Endodermal cell (in vitro differentiated cells): Measurements from ENCODE around the gene COL27A1. TPM values are rescaled to one million over a fixed set of nuclear protein-coding genes. Genes with fewer than 3 reads are reported as not detected.
"Not testable (repeated sequence)": the region's sequence is repeated elsewhere in the genome, so short reads cannot be mapped to it uniquely, and the experiment has no call there.

Experiments used
- DNase-seq: peaks from one replicate; pipeline ENCODE4 v3.0.0-alpha.2; 2017
- H3K27ac ChIP-seq: 2 replicates; pipeline ENCODE4 v1.5.1; 2013; ENCODE audit warnings: mild to moderate bottlenecking, low read depth, low read length, moderate library complexity
- H3K27me3 ChIP-seq: 2 replicates; pipeline ENCODE4 v1.6.1; 2013; ENCODE audit warnings: mild to moderate bottlenecking, low read length, moderate library complexity; ENCODE audit not compliant: insufficient read depth, control insufficient read depth, poor library complexity, severe bottlenecking
- H3K36me3 ChIP-seq: 2 replicates; pipeline ENCODE4 v1.7.0; 2013; ENCODE audit warnings: mild to moderate bottlenecking, low read length, moderate library complexity; ENCODE audit not compliant: control insufficient read depth, insufficient read depth
- H3K4me1 ChIP-seq: one replicate; pipeline ENCODE4 v1.7.0; 2013; ENCODE audit warnings: low read length; ENCODE audit not compliant: control insufficient read depth, insufficient read depth
- H3K4me3 ChIP-seq: 2 replicates; pipeline ENCODE4 v1.5.1; 2013; ENCODE audit warnings: mild to moderate bottlenecking, low read length, moderate library complexity
- H3K9ac ChIP-seq: 2 replicates; pipeline ENCODE4 v1.6.1; 2013; ENCODE audit warnings: mild to moderate bottlenecking, low read length, moderate library complexity; ENCODE audit not compliant: poor library complexity, severe bottlenecking; ENCODE audit errors: extremely low read depth
- H3K9me3 ChIP-seq: 2 replicates; pipeline ENCODE4 v1.6.1; 2013; ENCODE audit warnings: mild to moderate bottlenecking, low read length, moderate library complexity; ENCODE audit not compliant: control insufficient read depth
- H3K27ac Mint-ChIP-seq: 2 replicates; pipeline ENCODE4 v1.8.0; 2020; ENCODE audit warnings: mixed read lengths
- H3K27me3 Mint-ChIP-seq: 2 replicates; pipeline ENCODE4 v1.8.0; 2021; ENCODE audit warnings: mild to moderate bottlenecking, mixed read lengths; ENCODE audit not compliant: insufficient read depth
- H3K36me3 Mint-ChIP-seq: 2 replicates; pipeline ENCODE4 v1.8.0; 2020; ENCODE audit warnings: low read depth, mixed read lengths
- H3K4me1 Mint-ChIP-seq: 2 replicates; pipeline ENCODE4 v1.8.0; 2020; ENCODE audit warnings: mixed read lengths
- H3K4me3 Mint-ChIP-seq: 2 replicates; pipeline ENCODE4 v1.8.0; 2020; ENCODE audit warnings: mild to moderate bottlenecking, moderate library complexity, mixed read lengths
- H3K9me3 Mint-ChIP-seq: 2 replicates; pipeline ENCODE4 v1.8.0; 2020; ENCODE audit warnings: mild to moderate bottlenecking, mixed read lengths
- CTCF ChIP-seq: fragments of 200-600 bp; sonication (generic); conservative IDR thresholded peaks from 2 replicates; pipeline ENCODE4 v1.5.0; 2021; ENCODE audit warnings: antibody characterized with exemption, mild to moderate bottlenecking
- WGBS, 2 experiments: methylation state at CpG; one replicate each; pipeline versions ENCODE4 v1.1.5 to v1.1.7; 2013; ENCODE audit warnings: missing lambda C conversion rate in 2 of 2, mixed read lengths in 1 of 2; ENCODE audit not compliant: insufficient coverage in 1 of 2, insufficient read length in 1 of 2; 5-methylcytosine and 5-hydroxymethylcytosine counted together
- total RNA-seq, 2 donors: library from RNA; stranded (reverse); fragmentation: NEBNext Ultra II Directional in 1 of 2; extraction: Animal tissue kit (Norgen Biotek cat#: 25700) in 1 of 2; gene quantifications; 2 replicates in 1 of 2; 3 replicates in 1 of 2; pipeline ENCODE4 v1.2.1, GENCODE V29; 2021

Gene COL27A1
- total RNA-seq, 2 donors from 2014 or later: 43.8 to 69.5 TPM

- Mint-ChIP-seq H3K4me1 (peaks cover 19% of the 10 kb centered on the region), H3K36me3 (no peaks in the 10 kb centered on the region), H3K4me3 (no peak overlapping the region), H3K9me3 (no peaks in the 10 kb centered on the region), H3K27me3 (peaks cover 10% of the 10 kb centered on the region), H3K27ac (no peak overlapping the region)
- Histone ChIP-seq H3K36me3 (no peaks in the 10 kb centered on the region), H3K4me3 (no peak overlapping the region), H3K27me3 (no peaks in the 10 kb centered on the region), H3K4me1 (no peaks in the 10 kb centered on the region), H3K9ac (no peak overlapping the region), H3K27ac (no peak overlapping the region), H3K9me3 (no peaks in the 10 kb centered on the region)
- no peak for TF ChIP-seq CTCF
- 83% methylated on average over 8 to 10 of the region's 10 CpGs for WGBS, 2 experiments
- DNase-seq: no peak
Measured at GRCh38 chr9:114125476-114126013, 29.8 kb upstream of the COL27A1 start.

- WGBS, 2 experiments: 94 to 95% methylated on average over 8 to 13 of the region's 13 CpGs
- Histone ChIP-seq H3K9ac (no peak overlapping the region), H3K4me3 (no peak overlapping the region), H3K9me3 (no peaks in the 10 kb centered on the region), H3K27ac (no peak overlapping the region), H3K36me3 (no peaks in the 10 kb centered on the region), H3K4me1 (no peaks in the 10 kb centered on the region), H3K27me3 (no peaks in the 10 kb centered on the region)
- peaks cover 20% of the 10 kb centered on the region for H3K4me1 Mint-ChIP-seq
- no peaks in the 10 kb centered on the region for H3K9me3 Mint-ChIP-seq
- H3K27ac Mint-ChIP-seq: no peak overlapping the region
- no peaks in the 10 kb centered on the region for H3K36me3 Mint-ChIP-seq
- H3K4me3 Mint-ChIP-seq: no peak overlapping the region
- TF ChIP-seq CTCF: no peak
- H3K27me3 Mint-ChIP-seq: peaks cover 12% of the 10 kb centered on the region
- DNase-seq: peak; percentile 54
Measured at GRCh38 chr9:114126247-114127060, 28.9 kb upstream of the COL27A1 start.

- WGBS, 2 experiments: 90 to 94% methylated on average over 2 to 3 of the region's 3 CpGs
- not testable (repeated sequence) for H3K4me3 Mint-ChIP-seq, H3K27ac ChIP-seq, H3K27me3 ChIP-seq, H3K9me3 Mint-ChIP-seq, H3K27ac Mint-ChIP-seq, H3K9me3 ChIP-seq, H3K9ac ChIP-seq, H3K36me3 Mint-ChIP-seq, H3K4me3 ChIP-seq, H3K36me3 ChIP-seq, DNase-seq, H3K4me1 ChIP-seq
- Mint-ChIP-seq H3K4me1 (peaks cover 22% of the 10 kb centered on the region), H3K27me3 (peaks cover 10% of the 10 kb centered on the region)
Measured at GRCh38 chr9:114128759-114129158, 26.6 kb upstream of the COL27A1 start.
